ENCODE data around the gene METRNL. TPM values are rescaled to one million over a fixed set of nuclear protein-coding genes. Genes with fewer than 3 reads are reported as not detected.
"Not testable (repeated sequence)": the region's sequence is repeated elsewhere in the genome, so short reads cannot be mapped to it uniquely, and the experiment has no call there.

METRNL gene
- total RNA-seq, 1 experiment from 2014 or later, result 47.8 TPM

GRCh38 chr17:83052241-83052564 is 27.2 kb upstream of the METRNL start:
- DNase-seq (ENCODE audit: low spot score), result no peak

GRCh38 chr17:83053021-83053681 is 26.3 kb upstream of the METRNL start:
- no peak for DNase-seq (ENCODE audit: low spot score)

GRCh38 chr17:83053739-83054451 is 25.5 kb upstream of the METRNL start:
- DNase-seq (ENCODE audit: low spot score), result no peak

- no peak for DNase-seq (ENCODE audit: low spot score)
Measured at GRCh38 chr17:83054518-83055125, 24.8 kb upstream of the METRNL start.

GRCh38 chr17:83055176-83055575 is 24.2 kb upstream of the METRNL start:
- DNase-seq (ENCODE audit: low spot score), result not testable (repeated sequence)

GRCh38 chr17:83055911-83056582 is 23.4 kb upstream of the METRNL start:
- peak; percentile 79 for DNase-seq (ENCODE audit: low spot score)

GRCh38 chr17:83056583-83057396 is 22.6 kb upstream of the METRNL start:
- DNase-seq (ENCODE audit: low spot score), result no peak

GRCh38 chr17:83057397-83057761 is 22.0 kb upstream of the METRNL start:
- no peak for DNase-seq (ENCODE audit: low spot score)

GRCh38 chr17:83057793-83058265 is 21.6 kb upstream of the METRNL start:
- DNase-seq (ENCODE audit: low spot score), result no peak

GRCh38 chr17:83058266-83058798 is 21.1 kb upstream of the METRNL start:
- DNase-seq (ENCODE audit: low spot score), result no peak

GRCh38 chr17:83061586-83061985 is 17.8 kb upstream of the METRNL start:
- DNase-seq (ENCODE audit: low spot score), result no peak

- no peak for DNase-seq (ENCODE audit: low spot score)
Measured at GRCh38 chr17:83062011-83062817, 17.2 kb upstream of the METRNL start.

- no peak for DNase-seq (ENCODE audit: low spot score)
Measured at GRCh38 chr17:83062818-83063671, 16.4 kb upstream of the METRNL start.

- DNase-seq (ENCODE audit: low spot score), result no peak
Measured at GRCh38 chr17:83064021-83064731, 15.2 kb upstream of the METRNL start.

- peak; percentile 67 for DNase-seq (ENCODE audit: low spot score)
Measured at GRCh38 chr17:83064732-83065659, 14.4 kb upstream of the METRNL start.

- DNase-seq (ENCODE audit: low spot score), result no peak
Measured at GRCh38 chr17:83065660-83066542, 13.5 kb upstream of the METRNL start.

- DNase-seq (ENCODE audit: low spot score), result not testable (repeated sequence)
Measured at GRCh38 chr17:83066543-83066890, 12.9 kb upstream of the METRNL start.

Measured in H4 (cell line).